HCT116 (cell line): ENCODE measurements around the gene TMEM63B. TPM values are rescaled to one million over a fixed set of nuclear protein-coding genes. Genes with fewer than 3 reads are reported as not detected.

Experiments
- ATAC-seq: fragments of 200-7000 bp; cut with Tn5 transposase; 2 replicates; pipeline ENCODE4 v1.9.1; 2020; ENCODE audit warnings: mild to moderate bottlenecking, moderate library complexity
- BruUV-seq: library from RNA; stranded (reverse); fragments of 400-500 nt; replicated peaks from 2 replicates; lab custom pipeline; 2021; lab: Mats Ljungman, UMichigan
- CTCF ChIA-PET: fragments of 300-600 bp; sonication (Branson Sonifier 250); formaldehyde crosslinking; loops from one replicate; lab custom pipeline; 2021; ENCODE audit warnings: antibody characterized with exemption; lab: Charles Lee
- POLR2A ChIA-PET: fragments of 300-600, 350-600 bp; sonication (Branson Sonifier 250); formaldehyde crosslinking; loops from one replicate; lab custom pipeline; 2021; ENCODE audit warnings: antibody characterized with exemption; lab: Charles Lee
- RAD21 ChIA-PET, 2 experiments: fragments of 300-600 bp; sonication (Branson Sonifier 250); formaldehyde crosslinking; loops; one replicate each; lab custom pipeline; 2023; ENCODE audit warnings: low total read pairs in 2 of 2; ENCODE audit not compliant: uncharacterized antibody in 2 of 2, unreplicated experiment in 2 of 2, low non-redundant PET in 1 of 2; lab: Charles Lee
- DNase-seq: peaks from one replicate; pipeline ENCODE4 v3.0.0-alpha.2; 2010; ENCODE audit warnings: low read depth, low spot score
- H2AFZ ChIP-seq: fragments of 200-600 bp; shearing (Covaris generic), sonication (generic); 2 replicates; pipeline ENCODE4 v1.6.1; 2017; ENCODE audit warnings: low read depth, mixed run types, mixed read lengths, antibody characterized with exemption, low read length; ENCODE audit not compliant: poor library complexity, severe bottlenecking
- H3K27ac ChIP-seq: 2 replicates; pipeline ENCODE4 v1.5.1; 2012; ENCODE audit warnings: low read depth, low read length
- H3K27me3 ChIP-seq: fragments of 200-600 bp; sonication (generic); 2 replicates; pipeline ENCODE4 v1.6.1; 2016; ENCODE audit warnings: mixed run types, low read length, mixed read lengths; ENCODE audit not compliant: insufficient read depth
- H3K36me3 ChIP-seq, 2 experiments: fragments of 200-500 bp in 1 of 2; fragments of 200-600 bp in 1 of 2; sonication (Bioruptor generic) in 1 of 2; sonication (generic) in 1 of 2; 2 replicates each; pipeline versions ENCODE4 v1.5.1 to v1.6.1; 2014 to 2016; ENCODE audit warnings: low read length in 2 of 2, inconsistent platforms in 1 of 2, mixed read lengths in 1 of 2, mixed run types in 1 of 2; ENCODE audit not compliant: insufficient read depth in 2 of 2, control insufficient read depth in 1 of 2
- H3K4me1 ChIP-seq, 2 experiments: fragments of 200-600 bp in 1 of 2; sonication (generic) in 1 of 2; 2 replicates each; pipeline versions ENCODE4 v1.5.1 to v1.6.1; 2012 to 2017; ENCODE audit warnings: low read length in 2 of 2, inconsistent platforms in 1 of 2, mild to moderate bottlenecking in 1 of 2, mixed read lengths in 1 of 2, mixed run types in 1 of 2, moderate library complexity in 1 of 2; ENCODE audit not compliant: insufficient read depth in 2 of 2, control insufficient read depth in 1 of 2
- H3K4me2 ChIP-seq: fragments of 200-600 bp; sonication (generic); 2 replicates; pipeline ENCODE4 v1.6.1; 2017; ENCODE audit warnings: mixed run types, low read length, mixed read lengths
- H3K4me3 ChIP-seq, 2 experiments: fragments of 200-600 bp in 1 of 2; sonication (generic) in 1 of 2; replicated peaks in 1 of 2; 2 replicates each; pipeline ENCODE4 v1.5.1; 2011 to 2016; ENCODE audit warnings: low read length in 2 of 2, control low read depth in 1 of 2, low read depth in 1 of 2, mild to moderate bottlenecking in 1 of 2, mixed read lengths in 1 of 2, mixed run types in 1 of 2
- H3K79me2 ChIP-seq: fragments of 200-600 bp; sonication (generic); 2 replicates; pipeline ENCODE4 v1.6.1; 2017; ENCODE audit warnings: mild to moderate bottlenecking, mixed run types, low read length, moderate library complexity, mixed read lengths; ENCODE audit not compliant: insufficient read depth
- H3K9ac ChIP-seq: fragments of 200-600 bp; sonication (generic); 2 replicates; pipeline ENCODE4 v1.6.1; 2016; ENCODE audit warnings: low read length, mixed read lengths
- H3K9me2 ChIP-seq: fragments of 200-600 bp; sonication (generic), shearing (Covaris generic); 2 replicates; pipeline ENCODE4 v1.6.1; 2017; ENCODE audit warnings: mixed run types, mild to moderate bottlenecking, moderate library complexity; ENCODE audit not compliant: insufficient read depth
- H3K9me3 ChIP-seq, 2 experiments: fragments of 200-500 bp in 1 of 2; fragments of 200-600 bp in 1 of 2; sonication (Bioruptor generic) in 1 of 2; sonication (generic) in 1 of 2; 2 replicates each; pipeline ENCODE4 v1.6.1; 2014 to 2017; ENCODE audit warnings: low read length in 2 of 2, mixed read lengths in 2 of 2, inconsistent platforms in 1 of 2, low read depth in 1 of 2, mild to moderate bottlenecking in 1 of 2, mixed run types in 1 of 2, moderate library complexity in 1 of 2; ENCODE audit not compliant: control insufficient read depth in 1 of 2, insufficient read depth in 1 of 2
- H4K20me1 ChIP-seq: fragments of 200-600 bp; sonication (generic), shearing (Covaris generic); 2 replicates; pipeline ENCODE4 v1.6.1; 2017; ENCODE audit warnings: mixed run types, mild to moderate bottlenecking, moderate library complexity; ENCODE audit not compliant: insufficient read depth
- CBX3 ChIP-seq: IDR thresholded peaks from 2 replicates; pipeline ENCODE4 v1.6.1; 2012; ENCODE audit warnings: low read depth
- CEBPB ChIP-seq: IDR thresholded peaks from 2 replicates; pipeline ENCODE4 v1.6.1; 2012; ENCODE audit warnings: low read depth
- EGR1 ChIP-seq: IDR thresholded peaks from 2 replicates; pipeline ENCODE4 v1.6.1; 2012; ENCODE audit warnings: low read depth
- EZH2 ChIP-seq: fragments of 200-600 bp; sonication (generic); IDR thresholded peaks from 2 replicates; pipeline ENCODE4 v1.6.1; 2017; ENCODE audit warnings: antibody characterized with exemption, mixed run types
- EZH2phosphoT487 ChIP-seq: fragments of 200-600 bp; IDR thresholded peaks from 2 replicates; pipeline ENCODE4 v1.6.1; 2018; ENCODE audit warnings: antibody characterized with exemption, borderline replicate concordance
- FOSL1 ChIP-seq: IDR thresholded peaks from 2 replicates; pipeline ENCODE4 v1.6.1; 2012; ENCODE audit warnings: low read depth
- POLR2A ChIP-seq: IDR thresholded peaks from 2 replicates; pipeline ENCODE4 v1.7.0; 2011; ENCODE audit warnings: borderline replicate concordance; ENCODE audit not compliant: insufficient read depth, insufficient read length; ENCODE audit errors: extremely low read depth
- SP1 ChIP-seq: IDR thresholded peaks from 2 replicates; pipeline ENCODE4 v1.6.1; 2012; ENCODE audit warnings: low read depth
- TCF7L2 ChIP-seq: IDR thresholded peaks from 2 replicates; pipeline ENCODE4 v1.7.0; 2011; ENCODE audit warnings: borderline replicate concordance, inconsistent platforms; ENCODE audit not compliant: insufficient read depth, insufficient read length; ENCODE audit errors: extremely low read depth
- YY1 ChIP-seq: IDR thresholded peaks from 2 replicates; pipeline ENCODE4 v1.6.1; 2011; ENCODE audit warnings: low read length, low read depth, moderate library complexity, mild to moderate bottlenecking; ENCODE audit not compliant: insufficient replicate concordance; ENCODE audit errors: extremely low read depth
- ZFX ChIP-seq: fragments of 450-650 bp; IDR thresholded peaks from 2 replicates; pipeline ENCODE4 v1.6.1; 2017
- ZNF274 ChIP-seq: fragments of 200-500 bp; sonication (Bioruptor generic); IDR thresholded peaks from 2 replicates; pipeline ENCODE4 v1.6.1; 2014; ENCODE audit warnings: mild to moderate bottlenecking, low read depth, low read length, inconsistent platforms
- intact Hi-C: fragments of 100-400 bp; cut with micrococcal nuclease; formaldehyde crosslinking; loops from 2 replicates; pipeline ENCODE4 v1.10.0; 2022
- total RNA-seq: library from RNA; stranded (reverse); gene quantifications from one replicate; pipeline ENCODE4 v1.2.1, GENCODE V29; 2021; ENCODE audit not compliant: unreplicated experiment
- TF ChIP-seq, protein P1 (sequence below), 3 experiments: fragments of 200-600 bp in 1 of 3; sonication (generic) in 1 of 3; IDR thresholded peaks in 2 of 3; conservative IDR thresholded peaks in 1 of 3; 2 replicates each; pipeline ENCODE4 v1.5.1; 2012 to 2017; ENCODE audit warnings: low read depth in 2 of 3, low read length in 2 of 3, antibody characterized with exemption in 1 of 3, borderline replicate concordance in 1 of 3, control low read depth in 1 of 3, mild to moderate bottlenecking in 1 of 3, mixed read lengths in 1 of 3, mixed run types in 1 of 3, moderate library complexity in 1 of 3; ENCODE audit not compliant: insufficient read depth in 1 of 3
- TF ChIP-seq, protein P2 (sequence below): IDR thresholded peaks from 2 replicates; pipeline ENCODE4 v1.6.1; 2012

Gene TMEM63B
- total RNA-seq, 1 experiment from 2014 or later, result 58.2 TPM

DNA sequence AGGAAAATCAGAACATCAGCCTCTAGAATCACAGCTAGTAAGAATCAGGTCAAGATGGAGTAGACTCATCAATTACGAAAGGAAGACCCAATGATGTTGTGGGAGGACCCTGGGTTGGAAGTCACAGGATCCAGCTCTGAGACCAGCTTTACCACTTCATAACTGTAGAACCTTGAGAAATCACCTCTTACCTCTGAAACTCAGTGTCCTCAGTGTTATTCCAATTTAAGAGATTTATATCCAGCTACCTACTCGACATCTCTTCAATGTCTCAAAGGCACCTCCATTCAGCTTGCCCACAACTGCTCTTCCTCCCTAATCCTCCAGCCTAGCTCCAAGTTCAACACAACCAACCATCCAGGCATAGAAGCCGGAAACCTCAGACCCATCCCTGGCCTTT is 16.4 kb upstream of the TMEM63B start:
- H3K4me1 ChIP-seq, result no peaks in the 10 kb centered on the region
- CTCF ChIA-PET, result interaction anchor here (1.1 kb wide), 1 partner anchor 127 kb away, joined by 3 read pairs; no protein-coding TSS in a partner anchor

More for the DNA sequence above, 16.4 kb upstream of the TMEM63B start:
- ATAC-seq (no peak), DNase-seq (no peak)
- intact Hi-C loops, result no loop called here
- H4K20me1 ChIP-seq, result no peaks in the 10 kb centered on the region
- TF ChIP-seq EZH2phosphoT487 (no peak), CEBPB (no peak), TCF7L2 (no peak), EZH2 (no peak), POLR2A (no peak), YY1 (no peak), ZFX (no peak), ZNF274 (no peak), SP1 (no peak), FOSL1 (no peak), EGR1 (no peak), CBX3 (no peak)
- TF ChIP-seq, protein P1, sequence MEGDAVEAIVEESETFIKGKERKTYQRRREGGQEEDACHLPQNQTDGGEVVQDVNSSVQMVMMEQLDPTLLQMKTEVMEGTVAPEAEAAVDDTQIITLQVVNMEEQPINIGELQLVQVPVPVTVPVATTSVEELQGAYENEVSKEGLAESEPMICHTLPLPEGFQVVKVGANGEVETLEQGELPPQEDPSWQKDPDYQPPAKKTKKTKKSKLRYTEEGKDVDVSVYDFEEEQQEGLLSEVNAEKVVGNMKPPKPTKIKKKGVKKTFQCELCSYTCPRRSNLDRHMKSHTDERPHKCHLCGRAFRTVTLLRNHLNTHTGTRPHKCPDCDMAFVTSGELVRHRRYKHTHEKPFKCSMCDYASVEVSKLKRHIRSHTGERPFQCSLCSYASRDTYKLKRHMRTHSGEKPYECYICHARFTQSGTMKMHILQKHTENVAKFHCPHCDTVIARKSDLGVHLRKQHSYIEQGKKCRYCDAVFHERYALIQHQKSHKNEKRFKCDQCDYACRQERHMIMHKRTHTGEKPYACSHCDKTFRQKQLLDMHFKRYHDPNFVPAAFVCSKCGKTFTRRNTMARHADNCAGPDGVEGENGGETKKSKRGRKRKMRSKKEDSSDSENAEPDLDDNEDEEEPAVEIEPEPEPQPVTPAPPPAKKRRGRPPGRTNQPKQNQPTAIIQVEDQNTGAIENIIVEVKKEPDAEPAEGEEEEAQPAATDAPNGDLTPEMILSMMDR (IDR thresholded peaks at IDR 0.05 in 2 of 3, conservative IDR thresholded peaks at IDR 0.05 in 1 of 3; ENCODE audit: borderline replicate concordance in 1 of 3, insufficient read depth in 1 of 3, low read depth in 2 of 3, low read length in 2 of 3), result no peak
- TF ChIP-seq, protein P2, sequence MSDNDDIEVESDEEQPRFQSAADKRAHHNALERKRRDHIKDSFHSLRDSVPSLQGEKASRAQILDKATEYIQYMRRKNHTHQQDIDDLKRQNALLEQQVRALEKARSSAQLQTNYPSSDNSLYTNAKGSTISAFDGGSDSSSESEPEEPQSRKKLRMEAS, result no peak
- no peak overlapping the region for H3K27ac ChIP-seq
- H3K27me3 ChIP-seq, result no peaks in the 10 kb centered on the region
- H3K79me2 ChIP-seq, result peaks cover 67% of the 10 kb centered on the region
- BruUV-seq, result TSS peak; percentile 14
- H3K9me2 ChIP-seq, result no peaks in the 10 kb centered on the region
- no peak overlapping the region for H3K9ac ChIP-seq
- ChIA-PET RAD21 (interaction anchor here in 1 of 2 experiments (2.3 kb wide), 1 partner anchor 14 kb away, joined by 5 read pairs; no protein-coding TSS in a partner anchor), POLR2A (no interaction called here)
- H2AFZ ChIP-seq, result no peak overlapping the region
- H3K9me3 ChIP-seq, result no peaks in the 10 kb centered on the region
- H3K4me2 ChIP-seq, result no peak overlapping the region
- no peak overlapping the region for H3K4me3 ChIP-seq
- peaks cover 34 to 63% of the 10 kb centered on the region in 2 experiments for H3K36me3 ChIP-seq
